GM12872 (cell line): ENCODE data around the gene AKAP1.

ENCODE experiments used
- TF ChIP-seq, protein P1 (sequence below): IDR thresholded peaks from 3 replicates; pipeline ENCODE4 v1.5.1; 2011; ENCODE audit warnings: low read depth, mild to moderate bottlenecking, low read length, moderate library complexity; ENCODE audit not compliant: insufficient read depth

AKAP1 gene, protein sequence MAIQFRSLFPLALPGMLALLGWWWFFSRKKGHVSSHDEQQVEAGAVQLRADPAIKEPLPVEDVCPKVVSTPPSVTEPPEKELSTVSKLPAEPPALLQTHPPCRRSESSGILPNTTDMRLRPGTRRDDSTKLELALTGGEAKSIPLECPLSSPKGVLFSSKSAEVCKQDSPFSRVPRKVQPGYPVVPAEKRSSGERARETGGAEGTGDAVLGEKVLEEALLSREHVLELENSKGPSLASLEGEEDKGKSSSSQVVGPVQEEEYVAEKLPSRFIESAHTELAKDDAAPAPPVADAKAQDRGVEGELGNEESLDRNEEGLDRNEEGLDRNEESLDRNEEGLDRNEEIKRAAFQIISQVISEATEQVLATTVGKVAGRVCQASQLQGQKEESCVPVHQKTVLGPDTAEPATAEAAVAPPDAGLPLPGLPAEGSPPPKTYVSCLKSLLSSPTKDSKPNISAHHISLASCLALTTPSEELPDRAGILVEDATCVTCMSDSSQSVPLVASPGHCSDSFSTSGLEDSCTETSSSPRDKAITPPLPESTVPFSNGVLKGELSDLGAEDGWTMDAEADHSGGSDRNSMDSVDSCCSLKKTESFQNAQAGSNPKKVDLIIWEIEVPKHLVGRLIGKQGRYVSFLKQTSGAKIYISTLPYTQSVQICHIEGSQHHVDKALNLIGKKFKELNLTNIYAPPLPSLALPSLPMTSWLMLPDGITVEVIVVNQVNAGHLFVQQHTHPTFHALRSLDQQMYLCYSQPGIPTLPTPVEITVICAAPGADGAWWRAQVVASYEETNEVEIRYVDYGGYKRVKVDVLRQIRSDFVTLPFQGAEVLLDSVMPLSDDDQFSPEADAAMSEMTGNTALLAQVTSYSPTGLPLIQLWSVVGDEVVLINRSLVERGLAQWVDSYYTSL

GRCh38 chr17:57084802-57085447, at the start of gene AKAP1:
Gene AKAP1 (plus strand): TSS chr17:57085246. CDS start chr17:57105465, 20,219 bp downstream.
- TF ChIP-seq, protein P1, sequence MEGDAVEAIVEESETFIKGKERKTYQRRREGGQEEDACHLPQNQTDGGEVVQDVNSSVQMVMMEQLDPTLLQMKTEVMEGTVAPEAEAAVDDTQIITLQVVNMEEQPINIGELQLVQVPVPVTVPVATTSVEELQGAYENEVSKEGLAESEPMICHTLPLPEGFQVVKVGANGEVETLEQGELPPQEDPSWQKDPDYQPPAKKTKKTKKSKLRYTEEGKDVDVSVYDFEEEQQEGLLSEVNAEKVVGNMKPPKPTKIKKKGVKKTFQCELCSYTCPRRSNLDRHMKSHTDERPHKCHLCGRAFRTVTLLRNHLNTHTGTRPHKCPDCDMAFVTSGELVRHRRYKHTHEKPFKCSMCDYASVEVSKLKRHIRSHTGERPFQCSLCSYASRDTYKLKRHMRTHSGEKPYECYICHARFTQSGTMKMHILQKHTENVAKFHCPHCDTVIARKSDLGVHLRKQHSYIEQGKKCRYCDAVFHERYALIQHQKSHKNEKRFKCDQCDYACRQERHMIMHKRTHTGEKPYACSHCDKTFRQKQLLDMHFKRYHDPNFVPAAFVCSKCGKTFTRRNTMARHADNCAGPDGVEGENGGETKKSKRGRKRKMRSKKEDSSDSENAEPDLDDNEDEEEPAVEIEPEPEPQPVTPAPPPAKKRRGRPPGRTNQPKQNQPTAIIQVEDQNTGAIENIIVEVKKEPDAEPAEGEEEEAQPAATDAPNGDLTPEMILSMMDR, result no peak

- TF ChIP-seq, protein P1, result no peak
These were observed 49.0 kb upstream of the AKAP1 start for GRCh38 chr17:57035971-57036481.

- TF ChIP-seq, protein P1, result no peak
These were observed 47.6 kb upstream of the AKAP1 start for GRCh38 chr17:57037411-57037810.

GRCh38 chr17:57038486-57038885, 46.6 kb upstream of the AKAP1 start:
- TF ChIP-seq, protein P1, result no peak

GRCh38 chr17:57040571-57040970, 44.5 kb upstream of the AKAP1 start:
- TF ChIP-seq, protein P1, result no peak

DNA sequence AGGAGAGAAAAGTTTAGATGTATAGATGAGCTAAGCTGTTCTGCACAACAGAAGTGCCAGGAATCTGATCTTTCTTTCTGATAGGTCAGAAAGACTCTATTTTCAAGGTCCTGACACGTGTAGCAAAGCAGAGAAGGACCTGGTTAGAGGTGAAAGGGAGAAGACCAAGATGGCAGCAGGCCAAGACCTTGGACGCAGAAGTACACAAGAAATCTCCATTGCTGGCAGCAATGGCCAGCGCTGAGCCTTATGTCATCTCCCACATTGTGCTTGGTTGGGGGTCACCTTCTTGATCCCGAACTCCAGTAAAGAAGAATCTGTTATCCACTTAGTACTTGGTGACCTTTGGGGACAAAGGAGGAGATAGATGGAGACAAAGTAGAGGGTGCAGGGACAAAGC, 41.8 kb upstream of the AKAP1 start:
- TF ChIP-seq, protein P1, result no peak
